HUES64 (cell line): ENCODE measurements around the gene ME1.
"Not testable (repeated sequence)": the region's sequence is repeated elsewhere in the genome, so short reads cannot be mapped to it uniquely, and the experiment has no call there.

ENCODE experiments used
- H3K27ac ChIP-seq: 2 replicates; pipeline ENCODE4 v1.7.0; 2013; ENCODE audit warnings: low read depth, low read length, inconsistent platforms
- H3K27me3 ChIP-seq: 2 replicates; pipeline ENCODE4 v1.6.1; 2013; ENCODE audit warnings: mild to moderate bottlenecking, low read length; ENCODE audit not compliant: insufficient read depth
- H3K36me3 ChIP-seq: 2 replicates; pipeline ENCODE4 v1.6.1; 2013; ENCODE audit warnings: mild to moderate bottlenecking, low read length; ENCODE audit not compliant: insufficient read depth
- H3K4me1 ChIP-seq: 2 replicates; pipeline ENCODE4 v1.6.1; 2013; ENCODE audit warnings: mild to moderate bottlenecking, low read length, moderate library complexity; ENCODE audit not compliant: insufficient read depth
- H3K4me3 ChIP-seq: 2 replicates; pipeline ENCODE4 v1.5.1; 2013; ENCODE audit warnings: mild to moderate bottlenecking, low read length, moderate library complexity
- H3K9ac ChIP-seq: 2 replicates; pipeline ENCODE4 v1.6.1; 2013; ENCODE audit warnings: mild to moderate bottlenecking, low read depth, low read length
- H3K9me3 ChIP-seq: 2 replicates; pipeline ENCODE4 v1.6.1; 2013; ENCODE audit warnings: low read depth, low read length; ENCODE audit not compliant: insufficient read depth
- WGBS: fragments of 150-250, 120-280 bp; methylation state at CpG from one replicate; pipeline ENCODE4 v1.1.7; 2013; ENCODE audit warnings: missing lambda C conversion rate; 5-methylcytosine and 5-hydroxymethylcytosine counted together

The ME1 gene

DNA sequence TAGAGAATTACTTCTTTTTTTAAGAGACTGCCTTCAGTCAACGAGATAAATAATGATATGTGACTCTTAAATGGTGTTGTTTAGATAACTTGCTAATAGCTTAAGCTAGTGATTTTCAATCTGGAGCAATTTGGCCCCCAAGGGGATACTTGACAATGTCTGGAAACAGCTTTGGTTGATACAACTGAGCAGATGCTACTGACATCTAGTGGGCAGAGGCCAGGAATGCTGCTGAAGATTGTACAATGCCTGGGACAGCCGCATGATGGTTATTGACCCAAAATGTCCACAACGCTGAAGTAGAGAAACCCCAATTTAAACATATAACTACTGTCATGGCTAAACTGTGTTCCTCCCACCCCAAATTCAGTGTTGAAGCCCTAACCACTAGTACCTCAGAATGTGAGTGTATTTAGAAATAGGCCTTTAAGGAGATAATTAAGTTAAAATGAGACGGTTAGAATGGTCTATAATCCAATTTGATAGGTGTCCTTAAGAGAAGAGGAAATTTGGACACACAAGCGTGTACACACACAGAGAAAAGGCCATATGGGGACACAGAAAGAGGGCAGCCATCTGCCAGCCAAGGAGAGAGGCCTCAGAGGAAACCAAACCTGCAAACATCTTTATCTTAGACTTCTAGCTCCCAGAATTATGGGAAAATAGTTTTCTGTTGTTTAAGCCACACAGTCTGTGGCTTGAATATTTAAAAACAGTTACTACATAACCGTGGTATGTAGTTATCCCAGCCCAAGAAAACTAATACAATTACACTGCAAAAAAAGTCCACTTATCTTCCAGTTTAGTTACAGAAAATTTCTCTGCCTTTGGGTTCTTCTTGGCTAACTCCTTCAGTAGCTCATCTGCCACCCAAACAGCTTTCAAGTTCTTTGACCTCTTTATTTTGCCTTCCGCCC, 215.5 kb downstream of the ME1 start:
- H3K4me1 ChIP-seq, result no peaks in the 10 kb centered on the region
- H3K4me3 ChIP-seq, result no peak overlapping the region
- H3K9me3 ChIP-seq, result no peaks in the 10 kb centered on the region
- WGBS, result 71% methylated on average over 6 of the region's 7 CpGs
- H3K27me3 ChIP-seq, result no peaks in the 10 kb centered on the region
- H3K36me3 ChIP-seq, result no peaks in the 10 kb centered on the region
- no peak overlapping the region for H3K9ac ChIP-seq
- H3K27ac ChIP-seq, result no peak overlapping the region

DNA sequence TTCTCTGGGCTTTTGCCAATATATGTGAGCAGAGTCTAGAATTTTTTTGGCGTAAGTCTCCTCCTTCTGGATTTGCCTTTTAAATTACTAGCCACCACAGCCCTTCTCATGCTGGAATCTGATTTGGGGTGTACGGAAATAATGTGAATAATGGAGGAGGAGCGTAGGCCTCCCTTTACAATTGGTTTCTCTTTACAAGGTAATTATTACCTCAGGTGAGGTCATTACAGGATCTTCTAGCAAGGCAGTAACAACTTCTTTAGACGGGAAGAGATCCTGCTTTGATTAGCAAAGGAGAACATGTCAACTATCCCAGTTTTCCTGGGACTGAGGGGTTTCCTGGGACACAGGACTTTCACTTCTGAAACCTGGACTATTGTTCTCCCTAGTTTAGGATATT, 228.8 kb downstream of the ME1 start:
- WGBS, result 92% methylated on average over 2 of the region's 4 CpGs
- no peaks in the 10 kb centered on the region for H3K4me1 ChIP-seq

DNA sequence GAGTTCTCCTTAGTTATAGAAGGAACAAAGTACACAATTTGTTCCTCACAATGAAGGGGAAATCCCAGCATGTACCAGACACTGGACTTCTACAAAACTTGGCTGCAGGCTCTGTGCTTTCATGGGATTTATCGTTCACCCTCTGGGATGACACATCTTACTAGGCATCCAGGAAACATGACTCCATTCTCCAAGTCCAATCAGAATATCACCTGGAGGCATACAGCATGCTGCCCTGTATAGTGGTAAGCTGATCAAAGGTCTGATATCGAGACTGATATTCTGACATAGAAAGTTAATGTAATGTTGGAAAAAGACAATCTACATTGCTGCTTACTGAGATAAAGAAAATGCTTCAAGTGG, 231.0 kb downstream of the ME1 start:
- no peaks in the 10 kb centered on the region for H3K9me3 ChIP-seq
- H3K27ac ChIP-seq, result no peak overlapping the region
- WGBS, result 94% methylated on average over 2 of the region's 2 CpGs
- H3K36me3 ChIP-seq, result peaks cover 24% of the 10 kb centered on the region
- H3K4me1 ChIP-seq, result no peaks in the 10 kb centered on the region
- no peak overlapping the region for H3K4me3 ChIP-seq
- H3K27me3 ChIP-seq, result no peaks in the 10 kb centered on the region
- H3K9ac ChIP-seq, result no peak overlapping the region

More for the DNA sequence above, 228.8 kb downstream of the ME1 start:
- Histone ChIP-seq H3K27ac (no peak overlapping the region), H3K9me3 (no peaks in the 10 kb centered on the region), H3K9ac (no peak overlapping the region), H3K36me3 (peaks cover 3% of the 10 kb centered on the region; the same call in 1 of the 2 replicates), H3K27me3 (no peaks in the 10 kb centered on the region), H3K4me3 (no peak overlapping the region)

DNA sequence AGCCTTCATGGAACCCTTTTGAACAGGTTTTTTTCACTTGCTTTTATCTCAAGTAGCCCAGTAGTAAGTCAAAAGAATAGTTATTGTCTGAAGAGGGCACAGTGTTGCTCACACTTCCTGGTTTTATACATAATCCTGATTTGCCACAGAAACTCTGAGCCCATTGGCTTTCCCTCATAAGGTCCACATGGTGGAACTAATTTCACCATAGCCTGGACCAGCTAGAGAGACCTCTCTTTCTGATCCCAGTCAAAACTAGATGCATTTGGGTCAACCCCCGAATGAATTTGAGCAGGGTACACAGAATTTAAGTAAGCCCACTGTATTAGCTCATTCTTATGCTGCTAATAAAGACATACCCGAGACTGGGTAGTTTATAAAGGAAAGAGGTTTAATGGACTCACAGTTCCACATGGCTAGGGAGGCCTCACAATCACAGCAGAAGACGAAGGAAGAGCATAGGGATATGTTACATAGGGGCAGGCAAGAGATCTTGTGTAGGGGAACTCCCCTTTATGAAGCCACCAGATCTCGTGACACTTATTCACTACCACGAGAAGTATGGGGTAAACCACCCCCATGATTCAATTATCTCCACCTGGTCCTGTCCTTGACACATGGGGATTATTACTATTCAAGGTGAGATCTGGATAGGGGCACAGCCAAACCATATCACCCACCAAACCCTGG, 231.5 kb downstream of the ME1 start:
- WGBS, result 95% methylated on average over 5 of the region's 5 CpGs
- Histone ChIP-seq H3K27ac (no peak overlapping the region), H3K4me1 (peaks cover 5% of the 10 kb centered on the region; the same call in 1 of the 2 replicates), H3K27me3 (no peaks in the 10 kb centered on the region), H3K9ac (no peak overlapping the region), H3K4me3 (no peak overlapping the region), H3K36me3 (peaks cover 24% of the 10 kb centered on the region), H3K9me3 (no peaks in the 10 kb centered on the region)

DNA sequence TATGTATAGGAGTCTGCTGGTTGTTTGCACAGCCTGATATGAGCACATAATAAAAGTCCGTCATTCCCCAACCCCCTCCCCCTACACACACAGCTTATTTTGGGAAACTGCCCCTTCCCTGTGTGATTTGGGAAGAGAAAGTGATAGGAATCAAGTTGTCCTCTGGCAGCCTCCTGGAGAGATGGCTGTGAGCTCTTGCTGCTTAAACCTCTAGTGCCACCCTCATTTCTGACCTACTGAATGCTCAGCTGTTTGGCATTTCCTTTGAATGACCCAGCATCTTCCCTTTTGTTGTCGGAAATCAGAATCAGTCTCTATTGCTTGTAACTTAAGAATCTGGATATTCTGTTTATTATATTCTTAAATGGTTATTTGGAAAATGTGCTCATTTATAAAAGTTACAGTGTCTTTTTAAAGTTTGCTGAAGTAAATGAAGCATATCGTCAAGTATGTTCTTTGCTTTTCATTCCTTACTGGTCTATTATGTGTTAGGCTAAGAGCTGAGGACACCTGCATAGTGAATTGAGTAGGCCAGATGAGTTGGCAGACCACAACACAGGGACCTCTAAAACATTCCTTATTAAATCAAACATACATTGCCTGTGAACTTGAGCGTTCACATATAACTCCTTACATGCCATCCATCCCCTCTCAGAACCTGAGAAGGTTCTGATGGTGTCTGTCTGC, 232.2 kb downstream of the ME1 start:
- H3K4me3 ChIP-seq, result no peak overlapping the region
- H3K4me1 ChIP-seq, result peaks cover 6% of the 10 kb centered on the region; the same call in 1 of the 2 replicates
- H3K9me3 ChIP-seq, result no peaks in the 10 kb centered on the region
- H3K27me3 ChIP-seq, result no peaks in the 10 kb centered on the region
- no peak overlapping the region for H3K9ac ChIP-seq
- 91% methylated on average over 3 of the region's 4 CpGs for WGBS
- H3K27ac ChIP-seq, result no peak overlapping the region
- peaks cover 24% of the 10 kb centered on the region for H3K36me3 ChIP-seq

DNA sequence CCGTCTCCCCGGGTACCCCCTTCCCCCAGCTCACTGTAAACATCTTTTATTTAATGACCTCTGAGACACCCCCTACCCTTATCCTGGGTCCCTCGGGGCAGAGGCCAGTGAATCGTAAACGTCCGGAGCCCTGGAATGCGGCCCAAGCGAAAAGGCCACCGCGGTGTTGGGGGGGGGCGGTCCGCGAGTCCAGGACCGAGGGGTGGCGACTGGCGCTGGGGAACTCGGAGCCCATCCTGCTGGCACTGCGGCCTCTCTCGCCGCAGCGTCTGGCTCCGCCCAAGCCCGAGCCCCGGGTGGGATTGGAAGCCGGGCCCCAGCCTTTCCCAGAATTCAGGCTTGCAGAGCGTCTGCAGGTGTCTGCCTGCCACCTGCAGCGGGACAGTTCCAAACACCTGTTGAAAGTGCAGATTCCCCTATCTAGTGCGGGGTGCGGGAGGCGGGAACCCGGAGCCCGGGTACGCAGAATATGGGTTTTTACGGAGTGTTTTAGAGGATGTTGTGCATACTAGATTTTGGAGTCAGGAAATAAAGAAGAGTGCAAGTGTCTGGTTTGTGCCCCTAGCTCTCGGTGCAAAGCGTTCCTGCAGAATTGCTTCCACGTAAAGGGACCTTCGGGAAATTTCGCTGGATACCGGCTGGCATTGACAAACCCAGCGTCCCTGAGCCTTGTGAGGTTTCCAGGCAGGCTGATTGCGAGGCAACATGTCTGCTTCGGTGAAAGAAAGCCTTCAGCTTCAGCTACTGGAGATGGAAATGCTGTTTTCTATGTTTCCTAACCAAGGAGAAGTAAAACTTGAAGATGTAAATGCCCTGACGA, 236.9 kb downstream of the ME1 start:
- WGBS, result 3% methylated on average over 44 of the region's 44 CpGs
- Histone ChIP-seq H3K9ac (peak overlapping the region; percentile 92), H3K27me3 (no peaks in the 10 kb centered on the region), H3K36me3 (peaks cover 46% of the 10 kb centered on the region), H3K9me3 (no peaks in the 10 kb centered on the region), H3K4me1 (peaks cover 9% of the 10 kb centered on the region), H3K27ac (peak overlapping the region; percentile 59), H3K4me3 (peak overlapping the region; percentile 93)

DNA sequence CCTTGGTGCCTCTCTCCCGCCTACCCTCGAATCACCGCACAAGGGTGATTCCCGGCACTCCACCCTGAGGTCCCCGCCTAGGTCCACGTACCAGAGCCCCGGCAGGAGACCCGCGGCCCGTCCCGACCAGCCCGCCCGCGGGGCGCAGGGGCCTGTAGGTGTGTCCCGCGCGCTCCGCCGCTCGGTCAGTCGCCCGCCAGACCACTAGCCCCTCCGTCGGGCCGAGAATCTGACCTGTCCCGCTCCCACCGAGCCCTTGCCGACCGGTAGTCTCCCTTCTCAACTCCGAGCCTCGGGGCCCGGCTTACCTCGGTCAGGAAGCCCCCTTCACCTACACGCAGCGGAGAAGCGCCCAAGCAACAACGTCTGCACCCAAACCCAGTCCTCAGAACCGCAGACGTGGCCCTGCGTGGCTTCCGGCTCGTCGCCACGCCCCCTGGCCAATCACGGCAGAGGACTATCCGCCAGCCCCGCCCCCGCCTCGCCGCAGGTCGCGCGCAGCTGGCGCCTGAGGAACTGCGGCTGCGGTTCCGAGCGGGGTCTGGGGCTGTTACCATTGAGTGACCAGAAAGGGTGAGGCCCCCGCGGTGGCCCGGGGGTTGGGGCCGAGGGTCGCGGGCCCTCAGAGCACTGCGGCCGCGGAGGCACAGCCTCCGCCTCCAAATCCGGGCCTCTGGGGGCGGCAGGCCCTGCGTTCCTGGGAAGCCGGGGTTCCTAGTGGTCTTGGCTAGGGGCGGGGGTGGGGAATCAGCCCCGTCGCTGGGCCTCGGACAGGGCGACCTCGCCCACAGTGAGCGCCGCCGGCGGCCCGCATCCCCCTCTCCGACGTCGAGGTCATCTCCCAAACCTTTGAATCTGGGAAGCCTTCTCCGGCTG, 237.7 kb downstream of the ME1 start, which contains the start of the genes PGM3 and RWDD2A:
PGM3 (minus strand) TSS at position 395 of the 876 bp plus-strand sequence. CDS start 2,253 bp downstream, outside the sequence.
RWDD2A (plus strand) TSS at position 487 of the 876 bp plus-strand sequence. CDS start 1,095 bp downstream, outside the sequence.
- peak within 1 kb of the TSS; percentile 92 for H3K9ac ChIP-seq
- peaks cover 54% of the 10 kb centered on the region for H3K36me3 ChIP-seq
- WGBS, result under 1% methylated on average over 88 of the region's 88 CpGs
- H3K27me3 ChIP-seq, result no peaks in the 10 kb centered on the region
- H3K9me3 ChIP-seq, result no peaks in the 10 kb centered on the region
- H3K4me1 ChIP-seq, result peaks cover 9% of the 10 kb centered on the region
- peak within 1 kb of the TSS; percentile 93 for H3K4me3 ChIP-seq
- peak within 1 kb of the TSS; percentile 59 for H3K27ac ChIP-seq

DNA sequence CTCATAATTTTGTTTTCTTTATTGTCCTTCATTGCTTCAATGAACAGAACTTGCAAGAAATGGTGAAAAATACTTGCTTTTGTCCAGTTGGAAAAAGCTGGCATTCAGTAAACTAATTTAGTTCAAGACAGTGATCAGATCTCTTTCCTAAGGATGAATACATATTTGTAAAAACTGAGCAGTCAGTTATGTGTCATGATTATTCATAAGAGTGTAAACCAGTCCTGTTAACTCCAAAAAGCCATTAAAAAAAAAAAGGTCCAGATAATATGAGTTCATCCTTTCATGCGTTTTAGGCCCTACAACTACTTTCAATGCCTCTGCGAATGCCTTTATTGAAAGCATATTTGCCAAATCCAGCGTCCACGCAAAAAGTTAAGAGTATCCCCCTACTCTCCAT, 238.4 kb downstream of the ME1 start:
- peak overlapping the region; percentile 92 for H3K9ac ChIP-seq
- peaks cover 9% of the 10 kb centered on the region for H3K4me1 ChIP-seq
- H3K4me3 ChIP-seq, result peak overlapping the region; percentile 93
- whole genome bisulfite sequencing, result 1% methylated on average over 4 of the region's 4 CpGs
- no peak overlapping the region; the same call in 1 of the 2 replicates for H3K27ac ChIP-seq
- no peaks in the 10 kb centered on the region for H3K9me3 ChIP-seq
- peaks cover 61% of the 10 kb centered on the region for H3K36me3 ChIP-seq
- no peaks in the 10 kb centered on the region for H3K27me3 ChIP-seq

DNA sequence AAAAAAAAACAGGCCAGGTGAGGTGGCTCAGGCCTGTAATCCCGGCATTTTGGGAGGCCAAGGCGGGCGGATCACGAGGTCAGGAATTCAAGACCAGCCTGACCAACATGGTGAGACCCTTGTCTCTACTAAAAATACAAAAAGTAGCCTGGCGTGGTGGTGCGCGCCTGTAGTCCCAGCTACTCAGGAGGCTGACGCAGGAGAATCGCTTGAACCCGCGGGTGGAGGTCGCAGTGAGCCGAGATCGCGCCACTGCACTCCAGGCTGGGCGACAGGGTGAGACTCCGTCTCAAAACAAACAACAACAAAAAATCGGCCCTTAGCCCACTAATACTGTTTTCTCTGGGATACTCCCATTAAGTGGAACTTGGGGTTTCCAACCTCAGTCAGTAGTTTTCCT, 238.9 kb downstream of the ME1 start:
- WGBS, result 89% methylated on average over 18 of the region's 18 CpGs
- H3K27me3 ChIP-seq, H3K4me1 ChIP-seq, H3K27ac ChIP-seq, H3K9me3 ChIP-seq: not testable (repeated sequence)
- Histone ChIP-seq H3K36me3 (peaks cover 62% of the 10 kb centered on the region), H3K9ac (peak overlapping the region; percentile 92; the same call in 1 of the 2 replicates), H3K4me3 (peak overlapping the region; percentile 93)

DNA sequence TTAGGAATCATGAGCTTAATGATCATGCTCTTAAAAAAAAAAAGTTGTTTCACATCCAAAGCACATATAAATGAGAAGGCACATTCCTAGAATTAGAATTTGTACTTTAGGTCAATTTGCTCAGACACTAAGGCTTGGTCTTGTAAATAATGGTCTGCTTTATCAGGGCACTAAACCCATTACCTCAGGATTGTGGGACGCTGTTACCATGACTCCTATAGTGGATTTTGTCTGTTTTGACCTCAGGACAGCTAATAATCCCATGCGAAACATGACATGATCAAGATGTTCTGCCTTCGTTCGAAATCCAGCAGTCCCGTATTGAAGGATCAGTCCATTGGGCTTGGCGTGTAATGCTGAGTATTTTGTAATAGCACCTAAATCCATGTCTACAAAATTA, 240.2 kb downstream of the ME1 start:
- no peak overlapping the region for H3K27ac ChIP-seq
- no peak overlapping the region for H3K4me3 ChIP-seq
- no peaks in the 10 kb centered on the region for H3K27me3 ChIP-seq
- H3K9ac ChIP-seq, result no peak overlapping the region
- H3K4me1 ChIP-seq, result peaks cover 9% of the 10 kb centered on the region
- 93% methylated on average over 6 of the region's 6 CpGs for WGBS
- H3K36me3 ChIP-seq, result peaks cover 63% of the 10 kb centered on the region
- H3K9me3 ChIP-seq, result no peaks in the 10 kb centered on the region
